Osteoblast (primary cell): Measurements from ENCODE around the gene PNKD. TPM values are rescaled to one million over a fixed set of nuclear protein-coding genes. Genes with fewer than 3 reads are reported as not detected.

Experiments
- DNase-seq: peaks from one replicate; pipeline ENCODE4 v3.0.0; 2011; ENCODE audit warnings: low spot score, mixed read lengths; ENCODE audit not compliant: insufficient read length; ENCODE audit errors: missing footprints
- H2AFZ ChIP-seq: 2 replicates; pipeline ENCODE4 v1.6.0; 2011; ENCODE audit warnings: mild to moderate bottlenecking, low read length
- H3K27ac ChIP-seq: 2 replicates; pipeline ENCODE4 v1.5.1; 2011; ENCODE audit warnings: mild to moderate bottlenecking, low read depth, low read length, moderate library complexity
- H3K27me3 ChIP-seq: 2 replicates; pipeline ENCODE4 v1.6.0; 2012; ENCODE audit warnings: mild to moderate bottlenecking, control low read depth, inconsistent platforms, low read length, moderate library complexity; ENCODE audit not compliant: insufficient read depth
- H3K36me3 ChIP-seq: 2 replicates; pipeline ENCODE4 v1.5.1; 2011; ENCODE audit warnings: mild to moderate bottlenecking, low read length, control low read depth, moderate library complexity; ENCODE audit not compliant: insufficient read depth
- H3K4me1 ChIP-seq: 2 replicates; pipeline ENCODE4 v1.5.1; 2011; ENCODE audit warnings: mild to moderate bottlenecking, low read length, control low read depth, moderate library complexity; ENCODE audit not compliant: insufficient read depth
- H3K4me2 ChIP-seq: 2 replicates; pipeline ENCODE4 v1.6.0; 2011; ENCODE audit warnings: mild to moderate bottlenecking, low read length; ENCODE audit not compliant: insufficient read depth
- H3K4me3 ChIP-seq: fragments of 200-600 bp; sonication (generic); 3 replicates; pipeline ENCODE4 v1.5.1; 2012; ENCODE audit warnings: mild to moderate bottlenecking, low read length, inconsistent platforms; ENCODE audit not compliant: insufficient read depth
- H3K79me2 ChIP-seq: 2 replicates; pipeline ENCODE4 v1.6.0; 2012; ENCODE audit warnings: mild to moderate bottlenecking, low read length, control low read depth, inconsistent platforms; ENCODE audit not compliant: insufficient read depth
- H3K9me3 ChIP-seq: 2 replicates; pipeline ENCODE4 v1.5.1; 2011; ENCODE audit warnings: low read depth, low read length, control low read depth
- H4K20me1 ChIP-seq: 2 replicates; pipeline ENCODE4 v1.6.0; 2012; ENCODE audit warnings: mild to moderate bottlenecking, low read length, control low read depth; ENCODE audit not compliant: insufficient read depth
- CTCF ChIP-seq: IDR thresholded peaks from 2 replicates; pipeline ENCODE4 v1.5.1; 2011; ENCODE audit warnings: mild to moderate bottlenecking, low read depth, low read length, moderate library complexity; ENCODE audit errors: extremely low read depth
- total RNA-seq: library from RNA; depleted of rRNA; stranded (reverse); fragments of >200 nt; gene quantifications from 2 replicates; pipeline ENCODE4 v1.2.3, GENCODE V29; 2012

The PNKD gene
- total RNA-seq, 1 donor: 23.2 TPM

- H3K27me3 ChIP-seq: no peaks in the 10 kb centered on the region
- H2AFZ ChIP-seq: no peak overlapping the region
- peaks cover 85% of the 10 kb centered on the region for H3K79me2 ChIP-seq
- H3K27ac ChIP-seq: peak overlapping the region; percentile 98
- peak overlapping the region; percentile 43 for H3K4me2 ChIP-seq
- TF ChIP-seq CTCF: no peak
- H3K4me1 ChIP-seq: peaks cover 62% of the 10 kb centered on the region
- peak; percentile 96 for DNase-seq
- peaks cover 41% of the 10 kb centered on the region for H3K36me3 ChIP-seq
- peak overlapping the region; percentile 5 for H3K4me3 ChIP-seq
- no peaks in the 10 kb centered on the region for H3K9me3 ChIP-seq
- H4K20me1 ChIP-seq: peaks cover 13% of the 10 kb centered on the region
These were observed 12.1 kb downstream of the PNKD start for GRCh38 chr2:218282173-218282991.

GRCh38 chr2:218284106-218284811, 13.9 kb downstream of the PNKD start:
- H3K4me1 ChIP-seq: peaks cover 67% of the 10 kb centered on the region

GRCh38 chr2:218285604-218286003, 15.3 kb downstream of the PNKD start:
- Histone ChIP-seq H4K20me1 (peaks cover 20% of the 10 kb centered on the region), H3K4me3 (peak overlapping the region; percentile 67), H3K4me2 (peak overlapping the region; percentile 83), H3K79me2 (peaks cover 83% of the 10 kb centered on the region), H3K27ac (peak overlapping the region; percentile 98), H3K27me3 (no peaks in the 10 kb centered on the region), H3K36me3 (peaks cover 9% of the 10 kb centered on the region), H2AFZ (no peak overlapping the region), H3K4me1 (peaks cover 78% of the 10 kb centered on the region), H3K9me3 (no peaks in the 10 kb centered on the region)
- no peak for TF ChIP-seq CTCF
- DNase-seq: peak; percentile 92

More at GRCh38 chr2:218284106-218284811, 13.9 kb downstream of the PNKD start:
- Histone ChIP-seq H2AFZ (peak overlapping the region; percentile 10), H3K9me3 (no peaks in the 10 kb centered on the region), H3K79me2 (peaks cover 84% of the 10 kb centered on the region), H4K20me1 (peaks cover 13% of the 10 kb centered on the region), H3K4me2 (peak overlapping the region; percentile 72), H3K27ac (peak overlapping the region; percentile 98), H3K36me3 (peaks cover 22% of the 10 kb centered on the region), H3K27me3 (no peaks in the 10 kb centered on the region), H3K4me3 (peak overlapping the region; percentile 46)
- no peak for TF ChIP-seq CTCF
- peak; percentile 96 for DNase-seq
